ENCODE data around the gene RIOK3. TPM values are rescaled to one million over a fixed set of nuclear protein-coding genes. Genes with fewer than 3 reads are reported as not detected.
A peak's percentile ranks its signal among the peaks of the same experiment; 100 is the strongest.

The RIOK3 gene
- total RNA-seq, 6 experiments from 2014 or later = 37.9 to 46.1 (median 42.4) TPM

DNA sequence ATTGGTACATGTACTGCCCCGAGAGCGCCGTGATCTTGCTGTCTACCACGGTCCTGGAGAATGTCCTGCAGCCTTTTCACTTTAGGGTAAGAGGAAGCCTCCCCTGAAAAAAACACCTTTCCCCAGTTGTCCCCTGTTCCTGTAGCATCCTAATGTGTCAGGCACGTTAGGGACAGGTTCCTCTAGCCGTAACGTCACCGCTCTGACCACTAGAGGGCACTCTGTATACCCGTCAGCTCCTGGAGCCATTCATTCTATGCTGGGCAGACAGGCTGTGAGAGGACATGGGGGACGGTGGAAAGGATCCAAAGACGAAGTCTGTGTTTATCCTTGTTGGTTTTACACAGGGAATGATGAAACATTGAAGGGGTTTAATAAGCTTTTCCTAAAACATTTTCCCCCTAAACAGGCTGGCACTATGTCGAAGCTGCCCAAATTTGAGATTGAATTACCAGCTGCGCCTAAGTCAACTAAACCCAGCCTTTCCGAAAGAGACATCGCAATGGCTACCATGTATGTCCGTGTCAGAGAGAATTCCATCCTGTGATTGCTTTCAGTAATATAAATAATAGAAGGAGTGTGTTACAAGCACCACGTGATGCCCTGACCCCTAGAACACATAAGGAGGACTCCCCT, 62.9 kb downstream of the RIOK3 start:
- H3K4me1 Mint-ChIP-seq (ENCODE audit: low read depth) = peaks cover 24% of the 10 kb centered on the region
- TF ChIP-seq, protein P1, sequence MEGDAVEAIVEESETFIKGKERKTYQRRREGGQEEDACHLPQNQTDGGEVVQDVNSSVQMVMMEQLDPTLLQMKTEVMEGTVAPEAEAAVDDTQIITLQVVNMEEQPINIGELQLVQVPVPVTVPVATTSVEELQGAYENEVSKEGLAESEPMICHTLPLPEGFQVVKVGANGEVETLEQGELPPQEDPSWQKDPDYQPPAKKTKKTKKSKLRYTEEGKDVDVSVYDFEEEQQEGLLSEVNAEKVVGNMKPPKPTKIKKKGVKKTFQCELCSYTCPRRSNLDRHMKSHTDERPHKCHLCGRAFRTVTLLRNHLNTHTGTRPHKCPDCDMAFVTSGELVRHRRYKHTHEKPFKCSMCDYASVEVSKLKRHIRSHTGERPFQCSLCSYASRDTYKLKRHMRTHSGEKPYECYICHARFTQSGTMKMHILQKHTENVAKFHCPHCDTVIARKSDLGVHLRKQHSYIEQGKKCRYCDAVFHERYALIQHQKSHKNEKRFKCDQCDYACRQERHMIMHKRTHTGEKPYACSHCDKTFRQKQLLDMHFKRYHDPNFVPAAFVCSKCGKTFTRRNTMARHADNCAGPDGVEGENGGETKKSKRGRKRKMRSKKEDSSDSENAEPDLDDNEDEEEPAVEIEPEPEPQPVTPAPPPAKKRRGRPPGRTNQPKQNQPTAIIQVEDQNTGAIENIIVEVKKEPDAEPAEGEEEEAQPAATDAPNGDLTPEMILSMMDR (IDR thresholded peaks at IDR 0.05) = peak; percentile 95
- no peaks in the 10 kb centered on the region for H3K9me3 Mint-ChIP-seq
- H3K4me3 Mint-ChIP-seq = no peak overlapping the region
- DNase-seq = peak; percentile 67
- peak overlapping the region; percentile 32; the same call in 1 of the 2 replicates for H3K27ac Mint-ChIP-seq
- H3K36me3 Mint-ChIP-seq (ENCODE audit: low read depth) = peaks cover 20% of the 10 kb centered on the region
- peaks cover 2% of the 10 kb centered on the region for H3K27me3 Mint-ChIP-seq (ENCODE audit: insufficient read depth)

DNA sequence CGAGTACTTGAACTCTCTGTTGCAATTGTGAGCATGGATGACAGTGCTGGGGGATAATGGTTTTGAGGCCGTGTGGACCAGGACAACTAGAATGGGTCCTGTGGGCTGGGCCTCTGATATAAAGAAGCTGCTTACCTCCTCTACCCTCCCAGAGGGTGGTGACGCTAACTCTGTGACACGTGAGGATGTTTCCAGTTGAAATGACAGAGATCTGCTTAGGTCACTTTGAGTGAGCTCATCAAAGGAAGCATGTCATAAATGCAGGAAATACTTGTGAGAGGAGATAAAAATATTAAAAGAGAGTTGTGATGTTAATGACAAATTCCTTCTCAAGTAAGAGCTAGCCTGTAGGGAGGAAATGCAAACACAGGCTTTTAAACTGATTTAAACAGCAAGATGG, 66.6 kb downstream of the RIOK3 start:
- no peaks in the 10 kb centered on the region for H3K9me3 Mint-ChIP-seq

DNA sequence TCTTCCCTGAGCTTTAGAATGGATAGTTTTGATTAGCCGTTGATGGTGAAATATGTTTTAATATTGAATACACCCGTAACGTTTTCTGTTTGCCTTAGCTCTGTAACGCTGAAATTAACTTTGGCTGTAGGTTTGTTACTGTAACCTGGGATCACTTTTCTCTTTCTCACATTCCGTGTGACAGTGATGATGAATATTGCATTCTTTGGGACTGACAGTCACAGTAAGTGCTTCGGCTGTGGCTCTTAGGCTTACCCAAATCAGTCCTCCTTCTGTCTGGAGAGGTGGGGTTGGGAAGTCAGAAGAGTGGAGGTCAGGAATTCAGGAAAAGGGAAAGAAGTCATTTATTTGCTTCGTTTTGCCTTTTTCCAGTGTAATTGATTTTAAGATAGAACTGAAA, 68.2 kb downstream of the RIOK3 start:
- H3K27ac Mint-ChIP-seq = no peak overlapping the region
- H3K36me3 Mint-ChIP-seq (ENCODE audit: low read depth) = peaks cover 48% of the 10 kb centered on the region
- no peak for DNase-seq
- peaks cover 2% of the 10 kb centered on the region; the same call in 1 of the 2 replicates for H3K27me3 Mint-ChIP-seq (ENCODE audit: insufficient read depth)
- TF ChIP-seq, protein P1 (IDR thresholded peaks at IDR 0.05) = no peak
- no peaks in the 10 kb centered on the region for H3K9me3 Mint-ChIP-seq
- H3K4me1 Mint-ChIP-seq (ENCODE audit: low read depth) = peaks cover 36% of the 10 kb centered on the region
- H3K4me3 Mint-ChIP-seq = no peak overlapping the region

More for the DNA sequence above, 66.6 kb downstream of the RIOK3 start:
- Mint-ChIP-seq H3K27ac (peak overlapping the region; percentile 58), H3K27me3 (ENCODE audit: insufficient read depth) (peaks cover 2% of the 10 kb centered on the region), H3K4me1 (ENCODE audit: low read depth) (peaks cover 48% of the 10 kb centered on the region), H3K4me3 (no peak overlapping the region), H3K36me3 (ENCODE audit: low read depth) (peaks cover 42% of the 10 kb centered on the region)
- no peak for DNase-seq
- TF ChIP-seq, protein P1 (IDR thresholded peaks at IDR 0.05) = no peak

DNA sequence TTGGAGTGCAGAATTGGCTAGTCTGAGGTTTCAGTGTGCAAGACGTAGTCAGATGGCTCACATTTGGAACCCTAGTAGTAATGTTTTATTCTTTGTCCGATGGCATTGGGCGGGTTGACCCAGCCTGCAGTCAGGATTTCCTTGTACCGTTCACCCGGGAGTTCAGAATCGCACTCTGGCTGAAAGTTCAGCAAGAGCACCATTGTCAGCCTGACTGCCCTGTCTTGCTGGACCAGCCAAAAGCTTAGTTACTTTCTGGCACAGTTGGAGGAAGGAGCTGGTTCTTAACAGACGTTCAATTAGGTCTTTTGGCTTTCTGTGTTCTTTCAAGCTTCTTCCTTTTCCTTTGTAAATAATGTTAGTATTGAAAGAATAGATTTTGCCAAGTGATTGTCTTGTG, 68.8 kb downstream of the RIOK3 start:
- H3K4me1 Mint-ChIP-seq (ENCODE audit: low read depth) = peaks cover 41% of the 10 kb centered on the region
- DNase-seq = no peak
- H3K27me3 Mint-ChIP-seq (ENCODE audit: insufficient read depth) = no peaks in the 10 kb centered on the region; the same call in 1 of the 2 replicates
- peaks cover 52% of the 10 kb centered on the region for H3K36me3 Mint-ChIP-seq (ENCODE audit: low read depth)
- no peak overlapping the region for H3K27ac Mint-ChIP-seq
- no peak overlapping the region for H3K4me3 Mint-ChIP-seq
- TF ChIP-seq, protein P1 (IDR thresholded peaks at IDR 0.05) = no peak
- H3K9me3 Mint-ChIP-seq = no peaks in the 10 kb centered on the region

DNA sequence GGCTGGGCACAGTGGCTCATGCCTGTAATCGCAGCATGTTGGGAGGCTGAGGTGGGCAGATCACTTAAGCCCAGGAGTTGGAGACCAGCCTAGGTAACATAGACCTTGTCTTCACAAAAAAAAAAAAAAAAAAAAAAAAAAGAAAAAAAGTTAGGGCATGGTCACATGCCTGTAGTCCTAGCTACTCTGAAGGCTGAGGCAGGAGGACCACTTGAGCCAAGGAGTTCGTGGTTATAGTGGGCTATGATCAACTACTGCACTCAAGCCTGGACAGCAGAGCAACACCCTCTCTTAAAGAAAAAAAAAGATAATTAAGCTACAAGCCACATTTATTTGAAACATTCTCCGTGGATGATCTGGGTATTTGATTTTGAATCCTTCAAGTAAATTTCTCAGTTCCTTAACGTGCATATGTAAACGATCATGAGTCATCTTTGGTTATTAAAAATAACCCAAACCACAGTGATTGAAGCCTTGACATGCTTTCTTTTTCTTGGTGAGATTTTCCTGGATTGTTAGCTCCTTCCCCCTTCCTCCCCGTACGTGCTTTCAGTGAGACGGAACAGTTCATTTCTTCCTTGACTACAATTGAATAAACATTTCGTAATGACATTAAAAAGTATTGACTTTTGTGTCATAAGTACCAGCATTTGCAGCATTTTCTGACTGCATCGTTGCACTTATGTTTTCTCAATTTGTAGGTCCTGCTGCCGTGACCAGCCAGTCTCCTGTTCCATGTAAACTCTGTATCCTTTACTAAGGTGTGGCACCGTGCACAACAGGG, 70.5 kb downstream of the RIOK3 start:
- Mint-ChIP-seq H3K36me3 (ENCODE audit: low read depth) (peaks cover 56% of the 10 kb centered on the region), H3K4me3 (no peak overlapping the region), H3K27ac (peak overlapping the region; percentile 8), H3K27me3 (ENCODE audit: insufficient read depth) (no peaks in the 10 kb centered on the region; the same call in 1 of the 2 replicates), H3K4me1 (ENCODE audit: low read depth) (peaks cover 50% of the 10 kb centered on the region), H3K9me3 (no peaks in the 10 kb centered on the region)
- no peak for DNase-seq
- TF ChIP-seq, protein P1 (IDR thresholded peaks at IDR 0.05) = no peak

Measured in HFFc6 (cell line).